Activated effector memory CD4-positive, alpha-beta T cell treated with Interleukin-2 at 50 U/mL for 16 hours (primary cell): ENCODE data around the gene STK39.

Experiments
- DNase-seq: peaks from one replicate; pipeline ENCODE4 v3.0.0-alpha.2; 2020

STK39 gene

DNA sequence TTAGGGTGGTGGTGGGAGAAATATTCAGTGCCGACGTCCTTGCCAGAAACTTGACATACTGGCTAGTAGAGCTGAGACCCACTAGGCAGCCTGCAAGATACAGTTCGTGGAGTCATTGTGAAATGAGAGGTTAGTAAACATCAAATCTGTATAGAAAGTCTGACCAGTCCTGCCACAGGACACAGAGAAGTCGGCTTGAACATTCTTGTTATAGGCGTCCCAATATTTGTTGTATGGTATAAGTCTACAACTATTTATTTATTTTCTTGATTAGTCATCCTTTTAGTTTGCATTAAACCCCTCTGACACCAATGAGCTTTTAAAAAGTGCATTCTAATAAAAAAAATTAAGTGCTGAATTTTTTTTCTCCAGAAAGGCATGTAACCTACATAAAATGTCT lies 265.4 kb downstream of the STK39 start:
- DNase-seq: no peak

DNA sequence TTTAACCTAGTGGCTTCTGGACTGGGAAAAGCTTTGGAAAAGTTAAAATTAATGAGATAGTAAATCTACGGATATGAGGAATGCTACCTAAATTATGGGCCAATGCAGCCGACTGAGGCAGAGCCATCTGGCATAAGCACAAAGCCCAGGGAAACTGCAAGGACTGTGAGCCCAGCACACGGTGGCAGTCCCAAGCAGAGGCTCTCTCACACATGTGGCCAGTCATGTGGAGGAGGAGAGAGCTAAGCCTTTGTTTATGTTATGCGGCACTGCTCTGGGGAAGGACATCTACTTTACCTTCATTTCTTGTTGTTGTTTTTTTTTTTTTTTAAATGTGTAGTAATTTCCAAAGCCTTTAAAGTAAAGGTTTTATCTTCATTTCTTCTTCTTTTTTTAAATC lies 267.0 kb downstream of the STK39 start:
- DNase-seq: no peak

DNA sequence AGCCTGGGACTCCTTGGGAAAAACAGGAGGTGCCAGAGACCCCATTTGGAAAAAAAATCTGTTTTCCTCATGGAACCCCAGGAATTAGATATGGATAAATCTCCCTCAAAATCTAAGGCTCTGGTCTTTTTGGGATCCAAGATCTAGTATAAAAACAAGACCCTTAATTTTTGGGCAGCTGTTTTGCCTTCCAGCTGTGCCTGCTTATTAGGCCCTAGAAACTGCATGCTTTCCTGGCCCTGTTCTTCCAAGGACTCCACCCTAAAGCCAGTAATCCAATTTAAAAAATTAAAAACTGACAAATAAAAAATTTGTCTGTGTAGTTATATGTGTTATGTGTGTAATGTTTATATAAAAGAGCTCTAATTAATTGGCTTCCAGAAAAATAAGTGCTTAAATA lies 274.6 kb downstream of the STK39 start:
- DNase-seq: no peak

DNA sequence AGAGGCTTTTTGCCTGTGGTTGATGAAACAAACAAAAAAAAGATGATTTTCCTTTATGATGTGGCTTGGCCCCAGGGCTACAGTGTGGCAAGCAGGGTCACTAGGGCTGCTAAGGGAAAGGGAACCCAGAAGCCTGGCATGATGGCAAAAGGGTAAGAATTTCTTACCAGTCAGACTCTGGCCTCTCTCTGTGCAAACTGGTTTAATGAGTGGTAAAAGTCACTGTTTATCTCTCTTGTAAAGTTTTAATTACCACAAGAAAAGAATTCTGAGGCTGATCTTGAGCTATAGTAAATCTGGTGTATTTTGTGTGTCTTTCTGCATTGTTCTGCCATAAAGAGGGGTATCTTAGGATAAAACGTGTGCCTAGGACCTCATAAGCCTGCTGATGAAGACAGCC lies 275.4 kb downstream of the STK39 start:
- no peak for DNase-seq

DNA sequence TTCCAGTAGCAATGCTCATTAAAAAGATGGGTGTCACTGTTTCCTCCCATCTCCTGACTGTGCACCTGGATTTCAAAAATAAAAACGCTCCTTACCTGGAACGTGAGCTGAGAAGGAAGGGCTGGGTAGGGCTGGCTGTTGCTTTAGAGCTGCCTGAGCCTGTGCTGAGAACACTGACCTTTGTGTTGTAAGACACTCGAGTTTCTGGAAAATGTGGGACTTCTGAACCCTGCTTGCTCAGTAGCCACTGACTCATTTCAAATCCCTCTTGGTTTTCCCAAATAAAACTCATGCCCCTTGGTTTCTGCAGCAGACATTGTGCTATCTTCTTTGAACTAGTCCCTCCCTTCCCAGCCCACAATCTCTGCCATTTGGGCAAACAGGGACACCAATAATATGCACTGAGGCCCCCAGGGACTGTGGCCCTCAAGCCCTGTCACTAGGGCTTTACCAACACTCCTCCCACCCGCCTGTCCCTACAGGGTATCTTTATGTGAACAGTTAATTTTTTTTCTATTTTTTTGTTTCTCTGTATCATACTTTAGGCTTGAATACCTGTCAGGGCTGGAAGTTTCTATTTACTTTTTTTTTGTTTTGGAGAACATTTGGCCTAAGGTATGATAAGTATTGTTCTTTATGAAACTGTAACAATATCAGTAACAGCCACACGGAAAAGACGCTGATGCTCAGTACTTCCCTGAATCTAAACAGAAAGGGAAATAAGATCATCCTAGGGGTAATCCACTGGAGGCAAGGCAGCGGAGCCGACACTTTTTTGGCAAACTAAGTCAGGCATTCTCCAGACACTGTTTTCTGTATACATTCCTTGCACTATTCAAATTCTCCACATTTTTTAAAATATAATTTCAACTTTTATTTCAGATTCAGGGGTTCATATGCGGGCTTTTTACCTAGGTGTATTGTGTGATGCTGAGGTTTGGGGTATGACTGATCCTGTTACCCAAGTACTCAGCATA lies 280.2 kb downstream of the STK39 start:
- no peak for DNase-seq

DNA sequence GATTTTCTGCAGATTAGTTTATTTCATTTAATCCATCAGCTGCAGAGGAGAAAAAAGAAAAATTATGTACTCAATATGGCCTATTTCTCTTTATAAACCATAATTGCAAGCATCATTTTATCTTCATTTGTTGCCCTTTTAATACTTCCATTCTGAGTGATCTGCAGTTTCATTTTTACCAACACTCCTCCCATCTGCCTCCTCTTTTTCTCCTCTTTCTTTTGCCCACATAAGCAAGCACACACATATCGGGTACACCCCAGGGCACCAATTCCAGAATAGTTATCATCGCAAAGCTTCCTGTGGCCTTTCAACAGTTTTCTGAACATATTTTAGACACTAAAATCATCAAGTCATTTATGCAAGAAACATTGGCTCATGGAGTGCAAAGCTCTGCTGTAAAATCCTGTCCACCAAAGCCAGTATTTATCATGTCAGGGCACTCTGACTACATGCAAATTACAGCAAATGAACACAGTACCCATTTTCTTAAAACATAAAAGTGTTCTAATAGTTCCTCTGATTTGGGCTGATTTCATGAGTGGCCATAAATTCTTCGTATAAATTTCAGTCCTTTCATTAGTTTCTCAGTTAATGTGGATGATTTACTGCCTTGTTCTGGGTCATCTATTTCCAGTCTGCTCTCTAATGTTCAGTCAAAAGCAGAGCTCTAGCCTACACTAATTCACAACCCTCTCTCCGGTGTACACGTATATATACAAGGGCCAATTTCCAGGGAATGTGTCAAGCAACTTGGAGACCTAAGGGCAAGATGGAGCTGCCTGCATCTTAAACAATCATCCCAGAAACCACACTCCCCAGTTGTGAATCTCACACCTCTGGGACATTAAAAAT lies 281.3 kb downstream of the STK39 start:
- DNase-seq: no peak

DNA sequence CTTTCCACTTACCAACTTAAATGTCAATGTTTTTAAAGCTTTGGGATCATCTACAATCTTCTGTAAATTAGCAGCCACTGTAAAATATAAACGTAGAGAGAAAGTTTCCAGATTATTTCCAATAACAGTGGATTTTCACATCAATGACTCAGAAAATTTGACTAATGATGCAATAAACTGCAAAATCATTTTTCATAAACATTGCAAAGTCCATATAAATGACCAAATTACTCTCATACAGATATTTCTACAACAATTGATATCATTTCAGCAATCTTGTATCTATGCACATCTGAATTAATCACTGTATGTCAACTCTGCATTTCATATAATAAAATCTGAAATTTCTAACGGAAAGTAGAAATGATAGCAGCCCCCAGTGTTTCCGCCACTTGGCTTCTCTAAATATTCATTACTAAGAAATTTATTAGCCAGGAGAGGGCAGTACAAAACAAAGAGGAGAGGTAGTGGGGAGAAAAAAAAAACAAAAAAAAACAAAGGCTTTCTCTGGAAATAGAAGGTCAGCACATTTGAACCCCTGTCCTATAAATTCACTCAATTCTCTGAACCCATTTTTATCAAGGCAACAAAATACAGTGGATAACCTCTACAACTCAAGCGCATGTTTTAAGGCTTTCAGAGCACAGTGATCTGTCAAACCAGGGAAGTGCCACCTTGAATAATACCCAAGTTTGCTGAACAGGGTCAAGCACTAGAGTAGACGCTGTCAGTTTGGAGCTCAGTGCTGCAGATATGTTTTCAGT lies 282.6 kb downstream of the STK39 start:
- DNase-seq: no peak

DNA sequence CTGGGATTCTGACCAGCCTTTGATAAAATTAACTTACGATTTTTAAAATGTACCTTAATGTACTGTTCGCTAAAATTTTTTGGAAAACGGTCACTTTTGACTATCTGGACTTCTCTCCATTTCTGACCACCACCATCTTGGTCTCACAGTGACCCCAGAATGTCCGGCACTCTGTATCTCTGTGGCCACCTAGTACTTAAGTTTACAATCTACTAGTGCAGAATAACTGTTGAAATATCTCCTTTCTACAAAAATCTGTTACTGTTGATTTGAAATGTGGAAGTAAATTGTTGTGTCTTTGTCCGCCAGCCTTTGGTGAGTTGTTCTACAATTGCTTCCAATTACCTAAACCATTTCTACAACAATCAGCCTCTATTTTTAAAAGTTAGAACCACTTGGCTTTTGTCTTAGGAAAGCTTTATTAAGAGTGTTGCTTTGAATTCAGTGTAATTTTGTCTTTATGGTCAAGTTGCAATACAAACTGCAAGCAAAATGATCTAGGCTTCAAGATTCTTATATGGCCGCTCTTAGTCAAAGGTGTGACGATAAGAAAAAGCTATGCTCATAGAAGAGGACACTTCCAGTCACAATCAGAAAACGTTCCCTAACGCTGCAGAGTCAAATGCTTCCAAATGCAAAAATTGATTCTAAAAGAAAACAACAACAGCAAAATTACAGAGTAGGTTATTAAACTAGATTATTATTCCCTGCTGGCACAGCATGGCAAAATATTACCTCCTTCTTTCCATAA lies 283.3 kb downstream of the STK39 start:
- no peak for DNase-seq

DNA sequence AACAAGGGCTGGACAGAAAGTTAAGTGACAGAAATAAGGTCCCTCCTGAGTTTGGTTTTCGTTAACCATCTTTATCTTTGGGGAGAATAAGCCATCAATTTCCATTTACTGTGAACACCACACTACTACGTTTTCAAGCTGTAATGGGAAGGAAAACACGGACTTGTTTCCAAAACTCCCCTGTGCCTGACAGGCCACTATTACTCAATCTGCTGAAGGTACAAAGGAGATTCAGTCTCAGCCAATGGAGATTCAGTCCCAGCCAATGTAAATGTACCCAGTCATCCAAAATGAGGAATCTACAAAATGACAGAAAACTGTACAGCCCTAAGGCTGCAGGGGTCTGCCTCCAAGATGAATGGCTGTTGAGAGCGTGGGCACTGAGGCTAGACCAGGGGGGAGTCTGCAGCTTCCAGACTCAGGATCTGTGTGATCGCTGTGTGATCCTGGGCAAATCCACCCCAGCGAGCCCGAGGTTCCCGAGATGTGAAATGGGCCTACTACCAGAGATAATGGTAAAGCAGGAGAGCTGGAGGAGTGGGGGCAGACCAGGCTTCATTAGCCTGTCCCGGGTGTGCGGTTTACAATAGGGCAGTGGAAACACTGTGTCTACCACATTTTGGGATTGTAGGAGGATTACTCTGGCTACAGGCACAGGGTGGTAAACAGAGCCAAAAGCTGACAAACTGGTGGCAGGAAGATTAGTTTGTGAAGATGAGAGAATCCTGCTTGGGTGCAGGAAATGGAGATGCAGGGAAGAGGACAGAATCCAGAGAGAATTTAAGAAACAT lies 284.8 kb downstream of the STK39 start:
- DNase-seq: no peak

DNA sequence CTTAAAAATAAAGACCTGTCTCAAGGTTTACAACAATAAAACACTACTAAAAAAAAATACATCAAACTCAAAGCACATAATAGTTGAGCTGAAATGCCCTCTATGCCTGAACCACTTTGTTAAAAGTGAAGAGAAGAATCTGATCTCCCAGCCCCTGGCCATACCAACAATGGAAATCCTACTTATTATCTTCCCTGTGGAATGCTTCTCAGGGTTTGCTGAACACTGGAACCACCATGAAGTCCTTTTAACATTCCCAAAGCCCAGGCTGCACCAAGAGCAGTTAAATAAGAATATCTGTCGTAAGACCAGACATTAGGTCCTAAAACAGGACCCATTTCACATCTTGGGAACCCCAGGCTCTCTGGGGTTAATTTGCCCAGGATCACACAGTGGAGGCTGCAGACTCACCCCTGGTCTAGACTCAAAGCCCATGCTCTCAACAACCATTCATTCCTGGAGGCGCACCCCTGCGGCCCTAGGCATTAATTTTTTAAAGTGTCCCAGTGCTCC lies 285.8 kb downstream of the STK39 start:
- no peak for DNase-seq

DNA sequence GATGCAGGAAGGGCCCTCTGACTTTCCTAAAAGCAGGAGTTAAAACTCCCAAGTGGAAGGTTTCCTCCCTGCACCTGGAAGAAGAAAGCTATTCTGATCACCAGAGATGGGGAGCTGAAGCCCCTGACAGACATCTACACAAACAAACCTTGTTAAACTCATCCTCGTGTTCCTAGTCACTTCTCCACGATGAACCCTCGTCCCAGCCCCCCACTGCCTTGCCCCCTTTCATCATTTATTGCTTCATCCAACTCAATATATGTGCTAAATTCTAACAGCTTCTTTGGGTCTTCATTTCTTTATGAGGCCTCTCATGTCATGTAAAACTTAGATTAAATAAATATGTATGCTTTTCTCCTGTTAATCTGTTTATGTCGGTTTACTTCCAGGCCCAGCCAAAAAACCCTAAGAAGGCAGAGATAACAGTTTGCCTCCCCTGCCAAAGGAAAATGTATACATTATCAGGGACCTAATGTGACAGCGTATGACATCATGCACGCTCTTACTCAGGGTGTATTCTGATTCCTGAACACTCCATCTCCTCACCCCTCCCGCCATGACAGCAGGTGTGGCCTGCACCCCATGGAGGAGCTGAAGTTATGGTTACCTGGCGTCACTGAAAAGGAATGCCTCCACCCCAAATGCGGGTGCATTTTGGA lies 287.2 kb downstream of the STK39 start:
- DNase-seq: no peak

DNA sequence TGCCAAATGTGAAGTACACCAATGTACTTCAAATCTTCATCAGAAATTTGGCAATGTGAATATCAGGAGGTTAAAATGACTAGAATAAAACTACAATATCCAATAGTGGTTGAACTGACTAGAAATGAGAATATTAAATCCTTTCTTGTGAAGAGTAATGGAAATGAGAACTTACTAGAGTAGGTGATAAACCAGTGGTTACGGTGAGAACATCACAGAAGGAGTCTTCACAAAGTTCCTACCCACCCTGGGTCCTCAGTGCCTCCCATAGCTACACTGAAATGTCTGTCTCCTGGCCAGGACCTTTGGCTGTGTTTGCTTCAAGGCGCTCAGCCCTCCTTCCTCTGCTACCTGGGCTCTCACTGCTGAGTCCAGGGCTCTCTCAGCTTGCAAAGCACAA lies 289.7 kb downstream of the STK39 start:
- DNase-seq: no peak

DNA sequence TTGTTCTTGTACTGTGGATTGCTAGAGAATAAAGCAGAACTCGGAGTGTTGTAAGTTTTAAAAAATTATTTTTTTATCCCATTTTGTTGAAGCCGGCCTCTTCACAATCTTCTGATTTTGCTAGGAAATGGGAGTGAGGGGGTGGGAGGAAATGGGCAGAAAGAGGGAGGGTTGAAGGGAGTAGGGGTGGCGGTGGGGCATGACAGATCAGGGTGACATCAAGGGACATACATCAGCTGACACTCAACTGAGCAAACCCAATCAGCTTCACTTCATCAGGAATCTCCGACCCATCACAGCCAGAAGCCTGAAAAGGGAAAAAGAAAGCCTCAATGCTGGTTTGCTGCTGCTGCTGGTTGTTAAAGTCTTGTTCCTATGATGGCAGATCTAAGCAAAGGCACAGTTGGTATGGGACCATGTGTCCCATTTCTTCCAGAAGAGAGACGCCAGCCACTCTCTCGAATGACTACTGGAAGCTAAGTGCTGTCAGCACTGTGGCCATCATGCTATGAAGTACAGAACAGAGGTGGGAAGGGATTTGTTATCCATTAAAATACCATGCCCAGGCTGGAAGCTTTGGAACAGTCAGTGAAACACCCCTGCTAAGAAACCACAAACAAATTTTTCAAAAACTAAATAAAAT lies 292.0 kb downstream of the STK39 start:
- DNase-seq: no peak

DNA sequence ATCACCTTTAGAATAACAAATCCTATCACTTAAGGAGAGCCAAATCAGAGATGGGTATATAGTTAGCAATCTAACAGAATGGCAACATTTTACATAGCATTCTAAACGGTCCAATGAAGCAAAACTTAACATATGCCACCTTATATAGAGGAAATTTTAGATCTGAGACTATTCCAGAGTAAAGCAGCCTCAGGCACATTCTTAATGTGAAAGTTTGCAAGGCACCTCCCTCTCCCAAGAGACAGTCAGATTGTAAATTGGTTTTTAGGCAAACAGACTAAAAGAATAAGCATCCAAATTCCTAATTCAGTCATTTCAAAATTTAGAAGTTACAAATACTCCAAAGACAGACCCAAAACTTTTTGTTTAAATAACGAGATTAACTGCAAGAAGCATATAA lies 292.9 kb downstream of the STK39 start:
- DNase-seq: no peak

DNA sequence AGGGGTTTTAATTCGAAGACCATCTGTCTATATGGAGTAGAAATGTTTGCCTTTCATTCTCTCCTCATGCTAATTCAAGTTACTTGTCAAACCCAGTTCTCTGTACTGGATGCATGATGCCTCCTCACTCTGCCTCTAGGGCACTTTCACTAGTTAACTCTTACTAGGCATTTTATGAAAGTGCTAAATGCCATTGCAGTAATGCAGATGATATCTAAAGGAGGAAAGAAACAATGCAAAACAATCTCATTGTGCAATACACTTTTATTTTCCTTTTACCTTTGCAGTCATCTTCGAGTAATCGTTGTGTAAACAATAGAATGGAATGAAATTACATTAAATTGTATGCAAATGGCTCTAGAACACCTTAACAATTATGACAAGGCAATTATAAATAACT lies 293.6 kb downstream of the STK39 start:
- no peak for DNase-seq

DNA sequence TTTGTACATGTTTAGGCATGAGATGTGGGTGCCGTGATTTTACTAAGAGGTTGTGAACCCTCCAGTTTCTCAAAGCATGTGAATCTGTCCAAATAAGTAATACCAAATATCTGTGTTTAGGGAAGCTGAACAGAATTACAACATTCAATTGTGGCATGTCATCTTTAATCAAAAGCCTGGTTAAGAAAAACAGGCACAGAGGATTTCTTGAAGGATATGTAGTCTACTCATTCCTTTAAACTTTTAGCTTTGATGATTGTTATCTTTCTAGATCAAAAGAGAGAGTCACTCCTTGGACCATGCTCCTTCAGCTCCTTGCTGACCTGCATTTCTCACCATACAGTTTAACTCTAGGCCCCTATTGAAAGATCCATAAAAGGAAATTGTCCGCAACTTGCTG lies 296.8 kb downstream of the STK39 start:
- DNase-seq: no peak

DNA sequence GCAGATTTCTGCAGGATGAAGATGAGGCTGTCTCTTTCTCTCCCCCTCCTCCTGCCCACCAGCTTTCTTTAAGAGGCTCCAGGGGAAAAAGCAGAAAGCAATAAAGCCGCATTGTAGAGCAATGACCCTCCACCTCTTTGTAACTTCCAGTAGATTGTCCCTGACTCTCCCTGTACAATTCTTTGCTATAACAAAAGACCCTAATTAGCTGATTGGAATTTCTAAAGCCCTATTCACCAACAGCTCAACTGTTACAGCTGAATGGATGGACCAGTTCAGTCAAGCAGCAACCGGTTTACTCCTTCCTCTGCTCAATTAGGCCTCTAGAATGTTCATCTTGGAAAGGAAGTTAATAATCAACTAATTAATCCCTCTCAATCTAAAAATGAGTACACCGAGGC lies 301.0 kb downstream of the STK39 start:
- no peak for DNase-seq

DNA sequence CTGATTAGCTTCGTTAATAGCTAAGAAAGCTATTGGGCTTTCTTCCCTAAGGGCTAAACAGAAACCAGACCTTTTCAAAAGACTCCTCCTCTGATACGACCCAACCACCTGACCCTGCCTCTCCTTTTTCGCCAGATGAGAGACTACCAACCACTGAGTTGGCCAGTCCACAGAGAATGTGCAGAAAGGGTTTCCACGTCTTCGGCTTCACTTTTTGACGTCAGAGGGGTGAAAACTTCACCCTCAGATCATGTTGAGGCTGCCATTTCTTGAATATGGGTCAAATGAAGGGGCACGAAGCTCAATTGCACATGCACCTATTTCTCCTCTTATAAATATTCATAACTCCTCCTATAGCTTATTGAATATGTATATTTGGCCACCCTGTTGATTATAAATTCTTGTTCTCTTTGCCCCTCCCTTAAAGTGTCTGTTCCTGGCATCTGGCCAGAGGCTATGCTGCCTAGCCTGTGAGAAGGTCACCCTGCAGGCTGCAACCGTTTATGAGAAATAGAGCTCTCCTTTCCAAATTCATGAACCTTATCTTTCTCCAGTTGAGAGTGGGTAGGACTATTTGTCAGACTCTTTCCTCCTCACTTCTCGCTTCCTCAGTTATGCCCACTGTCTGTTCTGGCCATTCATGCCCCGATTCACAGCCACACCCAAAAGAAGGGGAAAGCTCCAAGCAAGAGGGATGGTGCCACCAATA lies 301.6 kb downstream of the STK39 start:
- no peak for DNase-seq

DNA sequence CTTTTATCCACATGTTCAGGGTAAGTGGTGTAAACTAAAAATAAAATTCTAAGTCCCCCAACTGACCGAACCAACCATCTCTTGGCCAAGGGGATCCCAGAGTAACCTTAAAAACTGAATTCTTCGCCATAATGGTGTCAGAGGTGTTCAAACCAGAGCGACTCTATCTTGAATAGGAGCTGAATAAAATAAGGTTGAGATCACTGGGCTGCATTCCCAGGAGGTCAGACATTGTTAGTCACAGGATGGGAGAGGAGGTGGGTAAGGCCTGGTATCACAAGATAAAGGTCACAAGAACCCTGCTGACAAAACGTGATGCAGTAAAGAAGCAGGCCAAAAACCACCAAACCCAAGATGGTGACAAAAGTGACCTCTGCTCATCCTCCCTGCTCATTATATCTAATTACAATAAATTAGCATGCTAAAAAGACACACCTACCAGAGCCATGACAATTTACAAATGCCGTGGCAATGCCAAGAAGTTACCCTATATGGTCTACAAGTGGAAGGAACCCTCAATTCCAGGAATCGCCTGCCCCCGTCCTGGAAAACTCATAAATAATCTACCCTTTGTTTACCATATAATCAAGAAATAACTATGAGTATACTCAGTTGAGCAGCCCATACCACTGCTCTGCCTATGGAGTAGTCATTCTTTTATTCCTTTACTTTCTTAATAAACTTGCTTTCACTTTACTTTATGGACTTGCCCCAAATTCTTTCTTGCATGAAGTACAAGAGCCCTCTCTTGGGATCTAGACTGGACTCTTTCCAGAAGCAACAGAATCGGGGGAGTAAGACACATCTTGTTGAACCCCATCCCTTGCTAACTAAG lies 302.4 kb downstream of the STK39 start:
- DNase-seq: no peak
